ENCODE results near the gene PIAS4. TPM values are rescaled to one million over a fixed set of nuclear protein-coding genes. Genes with fewer than 3 reads are reported as not detected.

Gene PIAS4
- polyA plus RNA-seq, 3 donors, result 25.2 to 34.8 (median 29.6) TPM

DNA sequence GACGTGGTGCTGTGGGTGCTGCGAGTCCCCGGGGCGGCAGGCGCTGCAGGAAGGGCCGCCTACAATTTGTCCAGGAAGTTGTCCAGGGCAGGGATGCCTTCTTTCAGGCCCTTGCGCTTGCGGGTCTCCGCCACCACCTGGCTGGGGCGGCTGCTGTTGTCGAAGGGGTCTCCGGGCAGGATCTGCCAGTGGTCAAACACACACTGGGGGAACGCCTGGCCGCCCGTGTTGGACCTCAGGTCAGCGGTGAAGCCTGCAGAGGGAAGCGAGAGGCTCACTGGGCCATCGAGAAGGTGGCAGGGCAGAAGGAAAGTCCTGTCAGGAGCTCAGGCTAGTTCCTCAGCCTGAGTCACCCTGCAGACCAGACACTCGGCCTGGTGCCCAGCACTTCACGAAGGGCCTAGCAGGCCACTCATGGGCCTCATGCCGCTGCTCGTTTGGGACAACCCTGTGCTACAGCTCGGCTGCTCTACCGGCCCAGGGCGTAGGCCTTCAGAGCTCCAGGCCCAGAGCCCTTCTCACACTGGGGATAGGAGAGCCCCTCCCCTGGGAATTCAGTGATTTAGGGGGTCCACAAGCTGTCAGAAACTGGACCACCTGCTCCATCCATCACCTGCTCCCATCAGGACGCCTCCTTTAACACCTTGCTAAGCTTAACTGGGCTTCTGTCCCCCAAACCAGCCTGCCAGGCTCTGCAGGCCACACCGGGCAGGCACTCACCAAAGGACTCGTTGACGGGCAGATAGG lies 30.9 kb upstream of the PIAS4 start:
- DNase-seq (ENCODE audit: low read depth in 3 of 3, low spot score in 2 of 3), result no peak

DNA sequence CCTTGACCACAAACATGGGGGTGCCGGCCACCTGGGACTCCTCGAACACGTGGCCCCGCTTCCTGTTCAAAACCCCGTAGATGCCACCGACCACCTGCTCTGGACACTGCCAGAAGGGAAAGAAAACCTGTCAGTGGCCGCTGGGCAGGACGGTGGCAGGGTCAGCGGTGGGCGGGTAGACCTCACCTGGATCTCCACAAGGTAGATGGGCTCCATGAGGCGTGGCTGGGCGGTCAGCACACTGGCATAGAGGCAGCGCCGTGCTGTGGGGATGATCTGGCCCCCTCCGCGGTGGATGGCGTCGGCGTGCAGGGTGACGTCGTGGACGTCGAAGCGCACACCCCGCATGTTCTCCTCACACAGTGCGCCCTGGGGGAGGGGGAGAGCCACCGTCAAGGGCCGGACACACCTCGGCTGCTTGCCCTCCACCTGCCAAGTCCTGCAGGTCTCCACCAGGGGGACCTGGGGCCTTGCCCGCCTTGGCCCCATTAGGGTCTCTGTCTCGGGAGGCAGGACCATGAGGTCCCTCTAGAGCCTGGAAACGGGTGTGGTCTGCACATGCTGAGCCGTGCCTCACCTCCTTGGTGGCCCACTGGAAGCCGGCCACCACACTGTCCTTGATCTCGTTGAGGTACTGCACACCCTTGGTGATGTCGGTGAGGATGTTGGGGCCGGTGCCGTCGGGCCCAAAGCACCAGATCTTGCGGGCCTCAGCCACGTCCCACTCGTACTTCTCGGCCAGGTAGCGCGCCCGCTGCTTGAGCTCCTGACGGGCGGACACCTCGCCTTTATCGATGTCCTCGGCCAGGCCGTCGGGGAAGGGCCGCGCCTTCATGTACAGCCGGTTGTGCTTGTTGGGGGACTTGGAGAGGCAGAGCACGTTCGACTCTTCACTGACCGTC lies 30.0 kb upstream of the PIAS4 start:
- no peak for DNase-seq (ENCODE audit: low read depth in 3 of 3, low spot score in 2 of 3)

DNA sequence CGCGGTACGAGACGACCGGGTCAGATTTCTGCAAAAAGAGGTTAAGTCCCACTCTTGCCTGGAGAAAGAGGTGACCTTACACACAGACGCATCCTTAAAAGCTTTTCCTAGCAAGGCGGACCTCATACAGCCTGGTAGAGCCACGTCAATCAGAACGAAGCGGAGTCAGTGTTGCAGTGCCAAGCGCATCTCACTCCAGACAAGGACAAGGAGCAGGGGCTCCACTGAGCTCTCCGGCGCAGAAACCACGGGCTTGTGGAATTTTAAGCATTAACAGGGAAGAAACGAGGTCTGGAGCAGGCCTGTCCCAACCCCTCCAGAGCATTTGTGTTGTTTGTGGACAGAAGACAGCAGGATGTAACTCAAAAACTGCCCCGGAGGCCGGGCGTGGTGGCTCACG lies 29.4 kb upstream of the PIAS4 start:
- no peak for DNase-seq (ENCODE audit: low read depth in 3 of 3, low spot score in 2 of 3)

DNA sequence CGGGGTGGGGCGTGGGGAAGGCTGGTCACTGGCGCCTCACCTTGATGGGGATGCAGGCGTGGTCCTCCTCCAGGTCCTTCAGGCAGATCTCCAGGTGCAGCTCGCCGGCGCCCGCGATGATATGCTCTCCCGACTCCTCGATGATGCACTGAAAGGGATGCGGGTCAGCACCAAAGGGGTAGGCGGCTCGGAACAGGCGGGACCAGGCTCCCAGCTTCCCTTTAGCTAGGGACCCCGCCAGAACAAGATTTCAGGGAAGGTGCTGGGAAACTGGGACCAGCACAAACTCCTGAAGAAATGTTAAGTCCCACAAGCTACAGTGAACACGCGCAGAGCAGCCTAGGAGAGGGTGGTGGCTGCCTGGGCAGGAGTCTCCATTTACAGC lies 28.3 kb upstream of the PIAS4 start:
- no peak for DNase-seq (ENCODE audit: low read depth in 3 of 3, low spot score in 2 of 3)

DNA sequence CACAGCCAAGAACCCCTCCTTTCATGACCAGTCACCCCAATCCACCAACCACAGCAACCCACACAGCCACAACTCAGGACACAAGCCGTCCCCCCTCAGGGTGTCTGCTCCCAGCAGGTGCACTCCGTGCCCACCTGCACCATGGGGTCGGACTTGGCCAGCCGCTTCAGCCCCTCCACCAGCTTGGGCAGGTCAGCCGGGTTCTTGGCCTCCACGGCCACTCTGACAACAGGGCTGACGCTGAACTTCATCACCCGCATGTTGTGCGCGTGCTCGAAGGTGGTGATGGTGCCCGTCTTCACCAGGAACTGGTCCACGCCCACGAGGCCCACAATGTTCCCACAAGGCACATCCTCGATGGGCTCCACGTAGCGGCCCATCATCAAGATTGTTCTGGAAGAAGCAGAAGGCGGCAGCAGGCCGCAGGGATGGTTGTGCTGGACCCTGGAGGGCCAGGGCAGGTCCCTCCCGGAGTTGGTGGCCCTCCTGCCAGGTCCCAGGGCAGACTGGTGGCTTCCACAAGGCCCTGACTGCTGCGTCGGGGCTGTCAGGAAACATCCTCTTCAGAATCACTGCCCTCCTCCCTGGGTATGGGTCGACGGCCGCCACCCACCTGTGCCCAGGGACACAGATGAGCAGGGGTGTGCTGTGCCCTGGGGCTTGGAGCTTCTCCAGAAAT lies 27.7 kb upstream of the PIAS4 start:
- DNase-seq (ENCODE audit: low read depth in 3 of 3, low spot score in 2 of 3), result no peak

DNA sequence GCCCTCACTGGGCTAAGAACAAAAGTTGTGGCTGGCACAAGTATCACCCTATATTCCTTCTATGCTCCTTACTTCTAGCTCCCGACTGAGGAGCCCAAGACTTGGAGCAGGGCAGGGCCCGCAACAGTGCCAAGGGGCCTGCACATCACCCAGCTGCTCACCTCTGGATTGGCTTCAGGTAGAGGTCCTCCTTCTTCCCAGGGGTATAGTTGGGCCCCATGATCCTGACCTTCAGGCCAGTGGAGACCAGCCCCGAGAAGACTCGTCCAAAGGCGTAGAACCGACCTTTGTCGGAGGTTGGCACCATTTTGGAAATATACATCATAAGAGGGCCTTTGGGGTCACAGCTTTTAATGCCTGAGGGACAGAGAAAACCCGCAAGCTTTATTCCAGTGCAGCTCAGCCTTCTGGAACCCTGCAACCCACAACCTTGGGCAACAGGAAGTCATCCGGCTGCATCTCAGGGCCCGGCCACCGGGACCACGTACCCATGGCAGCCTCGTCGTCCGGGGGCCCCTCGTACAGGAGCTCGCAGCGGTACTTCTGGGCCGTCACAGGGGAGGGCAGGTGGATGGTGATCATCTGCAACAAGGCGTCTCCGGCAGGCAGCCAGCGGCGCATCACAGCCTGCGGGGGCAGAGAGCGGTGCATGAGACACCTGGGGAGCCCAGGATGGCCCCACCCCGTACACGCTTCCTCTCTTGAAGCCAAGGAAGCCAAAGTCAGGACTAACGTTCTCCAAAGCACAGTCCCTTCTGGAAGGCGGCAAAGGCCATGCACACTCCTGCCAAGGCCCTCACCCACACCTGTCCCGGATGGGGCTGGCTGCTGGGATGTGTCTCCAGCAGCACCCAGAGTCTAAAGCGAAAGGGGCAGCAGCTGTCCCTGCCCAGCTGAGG lies 26.9 kb upstream of the PIAS4 start:
- DNase-seq (ENCODE audit: low read depth in 3 of 3, low spot score in 2 of 3), result no peak

DNA sequence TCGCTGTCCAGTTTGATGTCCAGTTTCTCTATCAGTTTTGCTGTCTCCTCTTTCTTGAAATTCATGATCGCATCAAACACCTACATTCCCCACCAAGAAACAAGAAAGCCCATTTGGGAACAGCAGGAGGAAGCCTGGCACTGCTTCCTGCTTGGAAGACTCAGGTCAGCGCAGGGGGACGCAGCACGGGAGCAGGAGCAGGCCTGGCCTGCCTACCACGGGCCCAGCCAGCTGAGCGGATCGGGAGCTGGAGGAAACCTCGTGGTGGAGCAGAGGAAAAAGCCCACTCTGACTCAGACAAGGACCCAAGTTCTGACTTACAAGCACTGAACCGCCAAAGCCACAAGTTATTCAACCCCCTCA lies 26.2 kb upstream of the PIAS4 start:
- DNase-seq (ENCODE audit: low read depth in 3 of 3, low spot score in 2 of 3), result no peak

DNA sequence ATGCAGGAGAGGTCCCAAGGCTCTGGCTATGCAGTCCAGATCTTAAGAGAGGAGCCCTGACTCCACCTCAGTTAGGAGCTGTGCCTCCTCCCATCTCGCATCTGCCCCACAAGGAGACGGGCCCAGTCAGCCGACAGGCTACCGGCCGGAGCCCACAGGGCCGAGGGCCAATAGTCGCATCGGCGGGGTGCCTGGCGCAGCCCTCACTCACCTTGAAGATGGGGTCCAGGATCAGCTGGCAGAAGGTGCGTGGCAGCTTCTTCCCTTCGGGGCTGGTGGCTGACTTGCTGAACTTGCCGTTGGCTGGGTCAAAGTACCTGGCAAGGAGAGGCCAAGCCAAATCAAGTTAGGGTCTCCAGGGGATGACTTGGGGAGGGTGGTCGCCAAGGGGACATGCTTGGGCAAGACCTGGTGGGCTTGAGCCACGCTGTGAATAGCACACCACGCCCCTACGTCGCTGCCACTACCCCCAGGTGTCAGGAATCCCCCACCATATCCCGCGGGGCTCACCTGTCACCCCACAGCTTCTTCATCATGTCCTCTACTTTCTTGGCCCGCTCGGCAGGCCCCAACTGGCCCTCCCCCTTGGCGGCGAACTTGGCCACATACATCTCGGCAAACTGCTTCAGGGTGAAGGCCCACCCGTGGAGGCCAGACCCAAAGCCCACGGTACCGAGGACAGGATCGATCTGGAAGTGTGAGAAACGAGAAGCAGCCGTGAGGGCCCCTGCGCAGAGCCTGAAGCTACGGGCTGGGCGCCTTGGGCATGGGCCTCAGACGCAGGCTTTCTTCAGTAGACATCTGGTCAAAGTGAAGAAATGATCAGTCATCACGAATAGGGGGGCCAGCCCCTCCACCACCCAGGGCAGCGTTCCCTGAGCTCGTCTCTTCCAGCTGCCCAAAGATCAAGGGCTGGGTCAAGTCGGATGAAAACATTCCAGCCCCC lies 25.5 kb upstream of the PIAS4 start:
- DNase-seq (ENCODE audit: low read depth in 3 of 3, low spot score in 2 of 3), result no peak

DNA sequence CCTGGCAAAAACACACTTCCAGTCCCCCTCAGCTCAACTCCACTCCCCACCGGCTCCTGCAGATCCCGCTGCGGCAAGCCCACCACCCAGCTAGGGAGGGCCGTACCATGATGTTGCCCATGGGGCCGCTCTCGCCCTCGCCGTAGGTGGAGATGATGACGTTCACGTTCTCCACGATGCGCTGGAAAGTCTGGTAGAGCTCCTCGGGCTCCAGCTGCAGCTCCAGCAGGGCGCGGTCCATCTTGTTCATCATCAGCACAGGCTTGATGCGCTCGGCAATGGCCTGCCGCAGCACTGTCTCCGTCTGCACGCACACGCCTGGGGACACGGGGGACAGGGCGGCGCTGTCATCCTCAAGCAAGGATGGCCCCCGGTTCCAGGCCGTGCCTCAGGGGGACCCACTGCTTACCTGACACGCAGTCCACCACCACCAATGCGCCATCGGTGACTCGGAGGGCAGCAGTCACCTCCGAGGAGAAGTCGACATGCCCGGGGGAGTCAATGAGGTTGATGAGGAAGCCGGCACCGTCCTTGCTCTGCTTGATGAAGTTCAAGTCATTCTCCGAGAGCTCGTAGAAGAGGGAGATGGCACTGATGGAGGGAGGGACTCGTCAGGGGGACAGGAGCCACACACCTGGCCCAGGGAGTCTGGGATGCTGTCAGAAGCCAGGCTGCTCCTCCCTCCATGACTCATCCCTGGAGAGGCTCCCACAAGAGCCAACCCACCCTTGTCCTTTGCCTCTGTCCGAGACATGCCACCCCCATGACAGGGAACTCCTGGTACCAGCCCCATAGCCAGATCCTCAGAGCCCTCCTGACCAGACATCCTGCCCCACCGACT lies 24.6 kb upstream of the PIAS4 start:
- no peak for DNase-seq (ENCODE audit: low read depth in 3 of 3, low spot score in 2 of 3)

DNA sequence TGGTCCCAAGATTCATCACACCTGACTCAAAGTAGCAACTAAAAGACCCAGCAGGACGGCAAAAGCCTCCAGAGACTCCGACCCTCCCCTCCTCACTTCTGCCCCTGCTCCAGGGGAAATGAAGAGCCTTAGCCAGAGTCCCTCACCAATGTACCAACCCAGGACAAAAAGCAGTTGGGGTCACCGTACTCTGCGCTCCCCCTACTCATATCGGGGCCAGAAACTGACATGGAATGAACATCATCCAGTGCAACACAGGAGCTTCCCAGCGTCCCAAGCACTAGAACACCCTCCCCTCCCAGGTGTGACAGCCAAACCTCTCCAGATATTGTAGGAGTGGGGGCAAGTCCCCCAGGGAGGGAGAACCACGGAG lies 24.0 kb upstream of the PIAS4 start:
- DNase-seq (ENCODE audit: low read depth in 3 of 3, low spot score in 2 of 3), result no peak

DNA sequence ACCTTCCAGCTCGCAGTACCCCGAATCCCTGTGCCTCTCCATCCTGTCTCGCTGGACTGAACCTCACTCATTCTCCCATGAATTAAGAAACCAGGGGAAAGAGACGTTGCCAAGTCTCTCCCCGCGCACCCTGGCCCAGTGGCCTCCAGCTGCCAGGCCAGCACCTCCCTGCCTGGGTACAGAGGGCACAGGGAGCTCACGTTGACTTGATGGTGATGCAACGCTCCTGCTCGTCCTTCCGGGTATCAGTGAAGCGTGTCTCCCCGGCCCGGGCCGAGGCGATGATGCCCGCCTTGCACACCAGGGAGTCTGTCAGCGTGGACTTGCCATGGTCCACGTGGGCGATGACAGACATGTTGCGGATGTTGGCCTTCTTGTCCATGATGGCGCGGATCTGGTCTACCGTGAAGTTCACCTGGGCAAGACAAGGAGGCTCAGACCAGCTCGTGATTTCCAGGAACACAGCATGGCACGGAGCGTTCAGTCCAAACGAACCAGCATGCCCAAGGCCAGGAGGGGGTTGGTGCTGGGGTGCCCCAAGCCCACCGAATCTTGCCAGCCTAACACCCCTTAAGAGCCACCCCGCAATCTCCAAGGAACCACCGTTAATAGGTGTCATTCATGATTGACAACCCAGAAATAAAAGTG lies 23.5 kb upstream of the PIAS4 start:
- no peak for DNase-seq (ENCODE audit: low read depth in 3 of 3, low spot score in 2 of 3)

DNA sequence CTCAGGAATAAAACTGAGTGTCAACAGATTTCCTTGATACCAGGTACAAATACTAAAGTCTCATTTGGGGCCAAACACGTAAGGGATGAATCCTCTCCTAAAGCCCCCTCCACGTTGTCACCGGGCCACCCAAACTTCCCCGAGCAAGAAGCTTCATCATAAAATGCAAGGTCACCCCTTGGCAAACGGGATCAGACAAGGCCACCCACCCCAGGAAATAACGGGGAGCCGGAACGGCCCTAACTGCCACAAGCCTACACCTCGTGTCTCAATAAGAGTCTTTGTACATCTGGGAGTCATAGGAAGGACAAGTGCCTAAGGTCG lies 23.0 kb upstream of the PIAS4 start:
- no peak for DNase-seq (ENCODE audit: low read depth in 3 of 3, low spot score in 2 of 3)

DNA sequence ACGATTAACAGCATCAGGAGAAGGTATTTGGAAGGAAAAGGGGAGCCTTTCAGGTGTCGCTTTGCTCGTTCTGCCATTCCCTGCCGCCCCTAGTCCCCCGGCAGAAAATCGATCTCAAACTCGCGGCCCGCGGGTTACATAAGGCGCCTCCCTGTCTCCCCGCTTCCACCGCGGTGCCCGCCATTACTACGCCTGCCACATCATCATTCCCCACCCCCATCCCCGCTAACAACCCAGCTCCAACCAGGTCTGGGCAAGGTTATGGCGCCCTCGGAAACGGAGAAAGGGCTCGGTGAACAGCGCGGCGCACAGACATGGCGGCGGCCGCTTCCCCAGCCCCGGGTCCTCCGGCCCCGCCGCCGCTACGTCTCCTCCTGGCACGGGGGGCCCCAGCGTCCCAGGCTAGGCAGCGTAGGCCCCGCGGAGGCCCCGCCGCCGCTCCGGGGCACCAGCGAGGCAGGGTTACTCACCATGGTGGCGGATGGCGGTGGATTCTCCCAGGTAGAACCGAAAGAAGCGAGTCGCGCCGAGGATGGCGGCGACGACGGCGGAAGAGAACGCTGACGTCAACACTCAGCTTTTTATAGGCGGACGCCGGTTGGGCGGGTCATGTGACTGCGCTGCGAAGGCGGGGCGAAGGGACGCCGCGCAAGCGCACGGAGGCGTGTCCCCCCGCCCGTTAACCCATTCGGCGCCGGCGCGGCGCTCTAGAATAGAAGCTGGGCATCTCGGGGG lies 22.5 kb upstream of the PIAS4 start, which contains the start of gene EEF2:
TSS of gene EEF2 (minus strand) at position 556 of the 735 bp plus-strand sequence. CDS start at position 473, 83 bp downstream.
- peak; percentile 87 to 90 (median 87) for DNase-seq (ENCODE audit: low read depth in 3 of 3, low spot score in 2 of 3)

DNA sequence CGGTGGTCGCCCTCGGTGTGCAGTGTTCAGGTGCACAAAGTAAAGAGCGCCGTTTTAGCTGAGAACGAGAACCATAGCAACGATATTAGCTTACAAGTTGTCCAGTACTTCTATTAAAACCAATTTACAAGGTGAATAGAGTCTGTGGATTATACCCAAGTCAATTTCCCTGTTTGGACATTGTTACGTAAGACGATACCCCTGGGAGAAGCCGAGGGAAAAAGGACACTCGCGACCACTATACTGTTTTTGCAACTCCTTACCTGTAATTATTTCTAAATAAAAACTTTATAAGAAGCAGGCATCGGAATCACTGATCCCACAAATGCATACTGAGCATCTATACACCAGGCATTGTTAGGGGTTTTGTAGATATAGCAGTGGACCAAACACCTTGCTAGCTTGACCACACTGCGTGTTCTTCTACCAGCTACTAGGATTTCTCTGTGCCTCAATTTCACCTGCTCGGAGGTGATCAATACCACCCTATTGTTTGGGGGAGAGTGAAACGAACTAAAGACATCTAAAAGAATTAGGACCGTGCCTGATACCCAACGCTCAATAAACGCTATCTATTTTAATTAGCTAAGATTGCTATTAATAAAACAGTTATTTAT lies 21.8 kb upstream of the PIAS4 start:
- no peak for DNase-seq (ENCODE audit: low read depth in 3 of 3, low spot score in 2 of 3)

DNA sequence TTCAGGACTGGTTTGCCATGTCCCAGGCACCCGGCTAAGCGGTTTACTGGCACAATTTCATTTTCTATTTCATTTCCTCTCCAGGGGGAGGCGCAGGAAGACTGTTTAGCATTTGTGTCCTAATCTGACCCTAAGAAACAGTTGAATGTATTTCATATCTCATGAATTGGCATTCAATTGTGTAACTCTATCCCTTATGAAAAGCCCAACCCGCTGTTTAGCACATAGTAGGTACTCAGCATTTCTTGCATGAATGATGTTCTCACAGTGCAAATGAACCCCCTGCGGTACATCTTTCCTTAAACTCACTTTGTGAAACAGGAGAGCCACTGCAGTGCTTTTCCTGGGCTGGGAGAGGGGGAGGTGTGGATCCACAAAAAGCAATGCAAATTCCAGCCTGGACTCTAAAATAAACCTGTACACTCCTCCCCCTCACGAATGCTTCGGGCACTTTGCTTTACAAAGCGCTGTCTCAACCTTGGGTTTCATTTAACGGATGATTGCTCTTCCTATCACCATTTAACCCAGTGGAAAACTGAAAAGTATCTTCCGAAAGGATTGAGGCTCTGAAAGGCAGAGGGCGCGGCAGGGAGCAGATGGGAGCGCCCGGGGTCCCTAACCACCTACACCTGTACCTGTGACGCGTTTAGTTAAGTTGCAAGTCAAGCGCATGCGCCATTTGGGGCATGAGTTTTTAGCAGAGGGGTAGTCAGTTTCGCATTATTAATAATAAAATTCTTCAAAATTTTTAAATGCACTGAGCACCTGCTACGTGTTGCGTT lies 21.1 kb upstream of the PIAS4 start:
- DNase-seq (ENCODE audit: low read depth in 3 of 3, low spot score in 2 of 3), result no peak

Measured in right renal cortex interstitium (tissue), 3 donors.